H1 (cell line): ENCODE results near the gene RESF1. TPM values are rescaled to one million over a fixed set of nuclear protein-coding genes. Genes with fewer than 3 reads are reported as not detected.
A peak's percentile ranks its signal among the peaks of the same experiment; 100 is the strongest.

Experiments
- CTCF ChIA-PET: fragments of 300-600 bp; sonication (Branson Sonifier 250); formaldehyde crosslinking; loops from one replicate; lab custom pipeline; 2021; ENCODE audit not compliant: partially characterized antibody; lab: Charles Lee
- POLR2A ChIA-PET: fragments of 300-600 bp; sonication (Branson Sonifier 250); formaldehyde crosslinking; loops from one replicate; lab custom pipeline; 2021; ENCODE audit warnings: inconsistent platforms; ENCODE audit not compliant: partially characterized antibody; lab: Charles Lee
- DNase-seq, 2 experiments: peaks; one replicate each; pipeline versions ENCODE4 v3.0.0 to v3.0.0-alpha.2; 2010 to 2022; ENCODE audit warnings: low spot score in 2 of 2, low read depth in 1 of 2, mixed read lengths in 1 of 2
- FAIRE-seq: peaks from 2 replicates; lab custom pipeline; 2011; peaks lifted over from hg19 to GRCh38; lab: Jason Lieb, UNC
- H2AFZ ChIP-seq: 2 replicates; pipeline ENCODE4 v1.8.1; 2012; ENCODE audit warnings: low read length, inconsistent platforms
- H2AK5ac ChIP-seq: 2 replicates; pipeline ENCODE4 v1.6.1; 2013; ENCODE audit warnings: low read depth, low read length
- H2BK120ac ChIP-seq: replicated peaks from 2 replicates; pipeline ENCODE3; 2013; ENCODE audit warnings: low read depth, low read length, inconsistent platforms
- H2BK12ac ChIP-seq: 2 replicates; pipeline ENCODE4 v1.6.1; 2013; ENCODE audit warnings: low read depth, low read length
- H2BK15ac ChIP-seq: 2 replicates; pipeline ENCODE4 v1.6.1; 2013; ENCODE audit warnings: low read length
- H2BK20ac ChIP-seq: 2 replicates; pipeline ENCODE4 v1.6.1; 2013; ENCODE audit warnings: low read length
- H2BK5ac ChIP-seq: 2 replicates; pipeline ENCODE4 v1.6.1; 2013; ENCODE audit warnings: low read depth, low read length
- H3K14ac ChIP-seq: 2 replicates; pipeline ENCODE4 v1.6.1; 2013; ENCODE audit warnings: inconsistent platforms; ENCODE audit not compliant: insufficient read length
- H3K18ac ChIP-seq: 2 replicates; pipeline ENCODE4 v1.6.1; 2013; ENCODE audit warnings: low read length; ENCODE audit errors: extremely low read depth
- H3K23ac ChIP-seq: 2 replicates; pipeline ENCODE4 v1.6.1; 2013; ENCODE audit warnings: inconsistent platforms; ENCODE audit not compliant: insufficient read length
- H3K23me2 ChIP-seq: 2 replicates; pipeline ENCODE4 v1.6.1; 2013; ENCODE audit warnings: low read depth, low read length
- H3K27ac ChIP-seq: 2 replicates; pipeline ENCODE4 v1.6.1; 2011; ENCODE audit warnings: low read depth, low read length, inconsistent platforms
- H3K27me3 ChIP-seq, 4 experiments: replicated peaks in 1 of 4; 1 replicate in 1 of 4; 2 replicates in 3 of 4; pipeline versions ENCODE4 v1.6.1 to v1.8.1; 2011 to 2013; ENCODE audit warnings: low read length in 3 of 4, mild to moderate bottlenecking in 3 of 4, inconsistent platforms in 2 of 4, mixed read lengths in 2 of 4, moderate library complexity in 1 of 4; ENCODE audit not compliant: control insufficient read depth in 3 of 4, insufficient read depth in 3 of 4; ENCODE audit errors: extremely low read depth in 1 of 4
- H3K36me3 ChIP-seq, 4 experiments: 2 replicates each; pipeline versions ENCODE4 v1.6.1 to v1.8.1; 2011 to 2013; ENCODE audit warnings: mild to moderate bottlenecking in 4 of 4, low read length in 3 of 4, moderate library complexity in 2 of 4, control low read depth in 1 of 4, inconsistent platforms in 1 of 4; ENCODE audit not compliant: insufficient read depth in 4 of 4, control insufficient read depth in 2 of 4
- H3K4ac ChIP-seq: replicated peaks from 2 replicates; pipeline ENCODE3; 2013; ENCODE audit warnings: low read length, low read depth, mixed read lengths, inconsistent platforms; ENCODE audit not compliant: insufficient read length
- H3K4me1 ChIP-seq, 4 experiments: replicated peaks in 1 of 4; 1 replicate in 1 of 4; 2 replicates in 3 of 4; pipeline versions ENCODE4 v1.6.1 to v1.8.1; 2011 to 2013; ENCODE audit warnings: low read length in 3 of 4, inconsistent platforms in 2 of 4, mixed read lengths in 1 of 4; ENCODE audit not compliant: insufficient read depth in 4 of 4, control insufficient read depth in 3 of 4
- H3K4me2 ChIP-seq, 2 experiments: 2 replicates each; pipeline versions ENCODE4 v1.6.1 to v1.8.1; 2011 to 2013; ENCODE audit warnings: low read depth in 2 of 2, low read length in 2 of 2, control low read depth in 1 of 2, inconsistent platforms in 1 of 2, mild to moderate bottlenecking in 1 of 2; ENCODE audit not compliant: insufficient read depth in 1 of 2
- H3K4me3 ChIP-seq, 4 experiments: fragments of 200-600, 300-600 bp in 1 of 4; sonication (generic), shearing (Covaris generic), sonication (Bioruptor Twin) in 1 of 4; 2 replicates each; pipeline versions ENCODE4 v1.5.1 to v1.8.1; 2011 to 2016; ENCODE audit warnings: low read length in 4 of 4, low read depth in 3 of 4, control low read depth in 2 of 4, inconsistent platforms in 2 of 4, mild to moderate bottlenecking in 2 of 4, mixed read lengths in 1 of 4, moderate library complexity in 1 of 4; ENCODE audit not compliant: insufficient read depth in 2 of 4; ENCODE audit errors: extremely low read depth in 1 of 4
- H3K56ac ChIP-seq: replicated peaks from 2 replicates; pipeline ENCODE3; 2013; ENCODE audit warnings: low read depth, mild to moderate bottlenecking, mixed read lengths, low read length, inconsistent platforms; ENCODE audit not compliant: insufficient read length
- H3K79me1 ChIP-seq: 2 replicates; pipeline ENCODE4 v1.6.1; 2013; ENCODE audit warnings: low read depth, low read length, control low read depth
- H3K79me2 ChIP-seq, 2 experiments: 2 replicates each; pipeline versions ENCODE4 v1.6.1 to v1.8.1; 2012 to 2013; ENCODE audit warnings: low read length in 2 of 2, mild to moderate bottlenecking in 2 of 2, inconsistent platforms in 1 of 2; ENCODE audit not compliant: insufficient read depth in 2 of 2, control insufficient read depth in 1 of 2
- H3K9ac ChIP-seq, 4 experiments: replicated peaks in 1 of 4; 1 replicate in 1 of 4; 2 replicates in 3 of 4; pipeline versions ENCODE4 v1.6.1 to v1.8.1; 2011 to 2013; ENCODE audit warnings: low read depth in 3 of 4, low read length in 3 of 4, control low read depth in 2 of 4, mild to moderate bottlenecking in 2 of 4, moderate library complexity in 2 of 4, inconsistent platforms in 1 of 4; ENCODE audit errors: extremely low read depth in 1 of 4
- H3K9me3 ChIP-seq, 2 experiments: 2 replicates each; pipeline versions ENCODE4 v1.6.1 to v1.8.1; 2012 to 2013; ENCODE audit warnings: mild to moderate bottlenecking in 2 of 2, moderate library complexity in 2 of 2, control low read depth in 1 of 2, inconsistent platforms in 1 of 2, low read depth in 1 of 2, low read length in 1 of 2, mixed read lengths in 1 of 2; ENCODE audit not compliant: insufficient read depth in 2 of 2
- H4K20me1 ChIP-seq, 2 experiments: replicated peaks in 1 of 2; 2 replicates each; pipeline versions ENCODE3 to v1.8.1; 2011 to 2013; ENCODE audit warnings: inconsistent platforms in 2 of 2, low read length in 2 of 2, mild to moderate bottlenecking in 1 of 2; ENCODE audit not compliant: insufficient read depth in 2 of 2, control insufficient read depth in 1 of 2
- H4K5ac ChIP-seq: 2 replicates; pipeline ENCODE4 v1.6.1; 2013; ENCODE audit warnings: low read length, low read depth, mixed read lengths, inconsistent platforms; ENCODE audit not compliant: insufficient read length
- H4K8ac ChIP-seq: 2 replicates; pipeline ENCODE4 v1.8.0; 2013; ENCODE audit warnings: mild to moderate bottlenecking, moderate library complexity, low read length, inconsistent platforms; ENCODE audit not compliant: insufficient read depth; ENCODE audit errors: extremely low read depth
- H4K91ac ChIP-seq: replicated peaks from 2 replicates; pipeline ENCODE3; 2013; ENCODE audit warnings: low read length, mixed read lengths, inconsistent platforms; ENCODE audit not compliant: insufficient read length
- CTBP2 ChIP-seq: IDR thresholded peaks from 2 replicates; pipeline ENCODE4 v1.7.0; 2011; ENCODE audit warnings: borderline replicate concordance, mild to moderate bottlenecking, moderate library complexity, mixed read lengths, low read length; ENCODE audit not compliant: insufficient read depth, insufficient read length
- KDM1A ChIP-seq: fragments of 200-600, 300-600 bp; sonication (generic); IDR thresholded peaks from 2 replicates; pipeline ENCODE4 v1.7.1; 2016; ENCODE audit warnings: mild to moderate bottlenecking, low read length, borderline replicate concordance
- TAF7 ChIP-seq: optimal IDR thresholded peaks from 2 replicates; pipeline ENCODE3; 2011; ENCODE audit warnings: low read depth, mild to moderate bottlenecking, inconsistent platforms, low read length, moderate library complexity, borderline replicate concordance
- YY1 ChIP-seq: IDR thresholded peaks from 2 replicates; pipeline ENCODE4 v1.6.1; 2011; ENCODE audit warnings: low read depth, mild to moderate bottlenecking, low read length
- WGBS, 2 experiments: shearing (Covaris generic) in 1 of 2; methylation state at CpG; one replicate each; pipeline versions ENCODE4 v1.1.6 to v1.1.7; 2013 to 2015; ENCODE audit warnings: low lambda C conversion rate in 2 of 2, mixed read lengths in 2 of 2, inconsistent platforms in 1 of 2, low coverage in 1 of 2, missing lambda C conversion rate in 1 of 2; ENCODE audit not compliant: insufficient replicate concordance in 2 of 2, insufficient coverage in 1 of 2, insufficient read length in 1 of 2; ENCODE audit errors: extremely low coverage in 1 of 2, missing lambda C conversion rate in 1 of 2; 5-methylcytosine and 5-hydroxymethylcytosine counted together
- polyA plus RNA-seq, 7 experiments: library from polyadenylated mRNA; depleted of rRNA in 3 of 7; stranded (reverse) in 5 of 7; unstranded in 2 of 7; fragments of >200 nt in 5 of 7; fragments of 200-250 nt in 2 of 7; gene quantifications; 1 replicate in 5 of 7; 2 replicates in 1 of 7; 4 replicates in 1 of 7; pipeline versions ENCODE4 v1.2.1 to v1.2.3, GENCODE V29; 2011 to 2013; ENCODE audit warnings: missing spikeins in 2 of 7, mixed read lengths in 2 of 7
- total RNA-seq: library from RNA; stranded (reverse); fragmentation: NEBNext Ultra II Directional; extraction: Animal tissue kit (Norgen Biotek cat#: 25700); gene quantifications from 2 replicates; pipeline ENCODE4 v1.2.1, GENCODE V29; 2021
- TF ChIP-seq, protein P1 (sequence below): IDR thresholded peaks from 2 replicates; pipeline ENCODE4 v1.6.1; 2012; ENCODE audit warnings: low read length, inconsistent platforms

The RESF1 gene
- total and polyA plus RNA-seq, 2 of the 8 experiments (the other 6 are each of a cell fraction or from before 2014, with no cell fraction given) = 64.3 to 128 TPM

- Histone ChIP-seq H2BK20ac (no peak overlapping the region), H2BK5ac (no peak overlapping the region; the same call in 1 of the 2 replicates), H3K4me2 (no peak overlapping the region), H2BK15ac (0 out of 2 replicates have a peak overlapping the region, but pooled peaks have one; percentile 55), H3K27ac (no peak overlapping the region), H3K23me2 (no peaks in the 10 kb centered on the region), H2AK5ac (no peak overlapping the region), H4K91ac (no peak overlapping the region), H3K18ac (no peak overlapping the region), H2BK12ac (no peak overlapping the region), H3K9ac (no peak overlapping the region), H2AFZ (no peak overlapping the region), H3K9me3 (peaks cover 7 to 13% of the 10 kb centered on the region in 2 experiments; a peak in 3 of 4 replicates), H3K4me1 (no peaks in the 10 kb centered on the region; a peak in 1 of 7 replicates), H3K4me3 (no peak overlapping the region), H3K79me1 (peaks cover 5% of the 10 kb centered on the region; the same call in 1 of the 2 replicates), H3K36me3 (peaks cover 5 to 72% (median 26%) of the 10 kb centered on the region in 4 experiments), H3K56ac (no peak overlapping the region), H3K14ac (no peak overlapping the region), H2BK120ac (no peak overlapping the region), H4K5ac (no peak overlapping the region), H3K79me2 (peaks cover 0 to 42% of the 10 kb centered on the region in 2 experiments; a peak in 2 of 4 replicates), H3K23ac (no peak overlapping the region), H3K4ac (no peak overlapping the region), H4K20me1 (peaks cover 0 to 3% of the 10 kb centered on the region in 2 experiments), H4K8ac (no peak overlapping the region), H3K27me3 (no peaks in the 10 kb centered on the region)
- FAIRE-seq (no peak), DNase-seq (no peak)
- 93% methylated on average over 15 of the region's 15 CpGs; no CpG with 5 or more reads in 1 of the 2 experiments for WGBS, 2 experiments
- POLR2A ChIA-PET = interaction anchor here (0.7 to 3.6 kb wide), 6 partner anchors 8 to 96 kb away, joined by 3 to 10 read pairs (median 3); no protein-coding TSS in a partner anchor
- CTCF ChIA-PET = interaction anchor here (0.7 to 2.7 kb wide), 4 partner anchors 14 to 312 kb away, joined by 3 to 9 read pairs (median 3); no protein-coding TSS in a partner anchor
- no peak for TF ChIP-seq YY1
- TF ChIP-seq KDM1A = no peak
- TF ChIP-seq CTBP2 = no peak
- TF ChIP-seq TAF7 = no peak
- TF ChIP-seq, protein P1, sequence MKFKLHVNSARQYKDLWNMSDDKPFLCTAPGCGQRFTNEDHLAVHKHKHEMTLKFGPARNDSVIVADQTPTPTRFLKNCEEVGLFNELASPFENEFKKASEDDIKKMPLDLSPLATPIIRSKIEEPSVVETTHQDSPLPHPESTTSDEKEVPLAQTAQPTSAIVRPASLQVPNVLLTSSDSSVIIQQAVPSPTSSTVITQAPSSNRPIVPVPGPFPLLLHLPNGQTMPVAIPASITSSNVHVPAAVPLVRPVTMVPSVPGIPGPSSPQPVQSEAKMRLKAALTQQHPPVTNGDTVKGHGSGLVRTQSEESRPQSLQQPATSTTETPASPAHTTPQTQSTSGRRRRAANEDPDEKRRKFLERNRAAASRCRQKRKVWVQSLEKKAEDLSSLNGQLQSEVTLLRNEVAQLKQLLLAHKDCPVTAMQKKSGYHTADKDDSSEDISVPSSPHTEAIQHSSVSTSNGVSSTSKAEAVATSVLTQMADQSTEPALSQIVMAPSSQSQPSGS = no peak
These were observed 30.6 kb downstream of the RESF1 start for GRCh38 chr12:31989571-31990362.
